Subcutaneous adipose tissue (tissue), 4 donors: ENCODE data around the gene DNAAF5. TPM values are rescaled to one million over a fixed set of nuclear protein-coding genes. Genes with fewer than 3 reads are reported as not detected.

ENCODE experiments used
- CTCF ChIP-seq: fragments of 450-650 bp; IDR thresholded peaks from one replicate; pipeline ENCODE4 v1.5.1; 2016; ENCODE audit warnings: low read depth, mild to moderate bottlenecking, control low read depth, antibody characterized with exemption, moderate library complexity
- total RNA-seq, 4 donors: library from RNA; depleted of rRNA; stranded (reverse); fragments of >200 nt; gene quantifications; one replicate each; pipeline ENCODE4 v1.1.0, GENCODE V29; 2016

Gene DNAAF5
- 10 to 100 TPM; 11.2 to 19.4 (median 12.8) TPM for total RNA-seq

- no peak for TF ChIP-seq CTCF
Observed at GRCh38 chr7:726084-726853, at the start of gene DNAAF5. TSS of gene DNAAF5 (plus strand) at chr7:726699. CDS start at chr7:726721, 22 bp downstream.

GRCh38 chr7:676972-677385 is 49.5 kb upstream of the DNAAF5 start:
- TF ChIP-seq CTCF: no peak

- TF ChIP-seq CTCF: no peak
Observed at GRCh38 chr7:680411-681127, 45.9 kb upstream of the DNAAF5 start.

GRCh38 chr7:681551-682307 is 44.8 kb upstream of the DNAAF5 start:
- TF ChIP-seq CTCF: no peak

GRCh38 chr7:682810-683209 is 43.7 kb upstream of the DNAAF5 start:
- TF ChIP-seq CTCF: no peak

- TF ChIP-seq CTCF: no peak
Observed at GRCh38 chr7:683526-684205, 42.8 kb upstream of the DNAAF5 start.
